ENCODE data around the gene BCAS3. TPM values are rescaled to one million over a fixed set of nuclear protein-coding genes. Genes with fewer than 3 reads are reported as not detected.

Gene BCAS3
- total and polyA plus RNA-seq, 2 donors (not counting 1 experiment from before 2014, with no cell fraction given), result 13.9 to 73.4 TPM

DNA sequence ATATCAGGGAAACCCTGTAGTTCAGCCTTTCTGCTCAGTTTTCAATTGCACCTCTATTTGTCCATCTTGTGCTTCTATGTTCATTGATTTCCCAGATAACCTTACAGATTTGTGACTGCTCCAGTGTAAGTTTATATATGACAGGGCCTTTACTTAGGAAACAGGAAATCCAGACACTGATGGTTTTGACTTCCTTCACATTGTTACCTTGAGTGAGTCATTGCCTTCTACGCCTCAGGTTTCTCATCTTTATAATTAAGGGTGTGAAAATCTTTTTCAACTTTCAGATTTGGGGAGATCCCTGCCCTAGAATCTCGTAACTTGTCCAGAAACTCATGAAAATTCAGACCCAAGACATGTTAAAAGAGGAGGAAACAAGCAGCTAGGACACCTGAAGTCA is 379.6 kb downstream of the BCAS3 start:
- ChIA-PET CTCF (no interaction called here), POLR2A (no interaction called here)
- Histone ChIP-seq H3K36me3 (replicated peaks in 1 of 2; ENCODE audit: control extremely low read depth in 1 of 2, control insufficient read depth in 1 of 2, extremely low read depth in 1 of 2, insufficient read depth in 2 of 2, low read length in 1 of 2) (no peaks in the 10 kb centered on the region), H3K9me3 (ENCODE audit: control extremely low read depth in 1 of 3, control insufficient read depth in 2 of 3, insufficient read depth in 1 of 3, low read length in 2 of 3) (no peaks in the 10 kb centered on the region), H3K4me3 (ENCODE audit: control extremely low read depth in 1 of 5, extremely low read depth in 1 of 5, insufficient read depth in 1 of 5, low read depth in 2 of 5, low read length in 4 of 5) (no peak overlapping the region), H3K9ac (ENCODE audit: low read length) (no peak overlapping the region), H3K27me3 (replicated peaks in 1 of 4; ENCODE audit: control extremely low read depth in 1 of 4, control insufficient read depth in 3 of 4, insufficient read depth in 4 of 4, low read length in 3 of 4) (no peaks in the 10 kb centered on the region), H3K27ac (ENCODE audit: low read length in 2 of 2) (no peak overlapping the region), H2AFZ (ENCODE audit: insufficient read depth, low read depth, low read length, poor library complexity, severe bottlenecking) (no peak overlapping the region), H3K4me1 (ENCODE audit: control insufficient read depth in 2 of 2, insufficient read depth in 2 of 2, low read length in 2 of 2) (no peaks in the 10 kb centered on the region), H3K4me2 (replicated peaks; ENCODE audit: low read depth, low read length, poor library complexity, severe bottlenecking) (no peak overlapping the region), H3K79me2 (ENCODE audit: control insufficient read depth, insufficient read depth, low read length) (no peaks in the 10 kb centered on the region), H4K20me1 (ENCODE audit: control insufficient read depth, insufficient read depth, low read length, poor library complexity, severe bottlenecking) (no peaks in the 10 kb centered on the region)
- ATAC-seq (ENCODE audit: low read depth), result no peak
- no peak for DNase-seq
- TF ChIP-seq EZH2 (IDR thresholded peaks at IDR 0.05; ENCODE audit: borderline replicate concordance, insufficient read depth, low read depth, low read length, poor library complexity, severe bottlenecking) (no peak), CTCF (IDR thresholded peaks at IDR 0.05) (no peak)
- no peaks in the 10 kb centered on the region for H3K27me3 Mint-ChIP-seq
- H3K27ac Mint-ChIP-seq, result no peak overlapping the region
- H3K4me1 Mint-ChIP-seq, result no peaks in the 10 kb centered on the region
- H3K9me3 Mint-ChIP-seq (ENCODE audit: insufficient read depth), result no peaks in the 10 kb centered on the region
- no peak overlapping the region for H3K4me3 Mint-ChIP-seq
- WGBS (ENCODE audit: insufficient coverage), result no CpG with 5 or more reads among the region's 2 CpGs
- intact Hi-C loops (cut with micrococcal nuclease), result no loop called here

GRCh38 chr17:61058066-61058465 is 380.4 kb downstream of the BCAS3 start:
- H3K36me3 ChIP-seq (replicated peaks in 1 of 2; ENCODE audit: control extremely low read depth in 1 of 2, control insufficient read depth in 1 of 2, extremely low read depth in 1 of 2, insufficient read depth in 2 of 2, low read length in 1 of 2), result no peaks in the 10 kb centered on the region
- Mint-ChIP-seq H3K4me1 (no peaks in the 10 kb centered on the region), H3K9me3 (ENCODE audit: insufficient read depth) (no peaks in the 10 kb centered on the region), H3K27me3 (no peaks in the 10 kb centered on the region), H3K27ac (no peak overlapping the region), H3K4me3 (no peak overlapping the region)
- ChIA-PET CTCF (no interaction called here), POLR2A (no interaction called here)
- no peaks in the 10 kb centered on the region for H3K4me1 ChIP-seq (ENCODE audit: control insufficient read depth in 2 of 2, insufficient read depth in 2 of 2, low read length in 2 of 2)
- no peak overlapping the region for H3K27ac ChIP-seq (ENCODE audit: low read length in 2 of 2)
- intact Hi-C loops (cut with micrococcal nuclease), result no loop called here
- DNase-seq (no peak), ATAC-seq (ENCODE audit: low read depth) (no peak)
- H3K4me2 ChIP-seq (replicated peaks; ENCODE audit: low read depth, low read length, poor library complexity, severe bottlenecking), result no peak overlapping the region
- H3K9ac ChIP-seq (ENCODE audit: low read length), result no peak overlapping the region
- H3K79me2 ChIP-seq (ENCODE audit: control insufficient read depth, insufficient read depth, low read length), result no peaks in the 10 kb centered on the region
- H2AFZ ChIP-seq (ENCODE audit: insufficient read depth, low read depth, low read length, poor library complexity, severe bottlenecking), result no peak overlapping the region
- H3K9me3 ChIP-seq (ENCODE audit: control extremely low read depth in 1 of 3, control insufficient read depth in 2 of 3, insufficient read depth in 1 of 3, low read length in 2 of 3), result no peaks in the 10 kb centered on the region
- H4K20me1 ChIP-seq (ENCODE audit: control insufficient read depth, insufficient read depth, low read length, poor library complexity, severe bottlenecking), result no peaks in the 10 kb centered on the region
- H3K4me3 ChIP-seq (ENCODE audit: control extremely low read depth in 1 of 5, extremely low read depth in 1 of 5, insufficient read depth in 1 of 5, low read depth in 2 of 5, low read length in 4 of 5), result no peak overlapping the region
- TF ChIP-seq EZH2 (IDR thresholded peaks at IDR 0.05; ENCODE audit: borderline replicate concordance, insufficient read depth, low read depth, low read length, poor library complexity, severe bottlenecking), result no peak
- TF ChIP-seq CTCF (IDR thresholded peaks at IDR 0.05), result no peak
- WGBS (ENCODE audit: insufficient coverage), result no CpG with 5 or more reads among the region's 3 CpGs
- no peaks in the 10 kb centered on the region for H3K27me3 ChIP-seq (replicated peaks in 1 of 4; ENCODE audit: control extremely low read depth in 1 of 4, control insufficient read depth in 3 of 4, insufficient read depth in 4 of 4, low read length in 3 of 4)
